ENCODE measurements around the gene MYO1D.

Gene MYO1D

GRCh38 chr17:32769846-32770245 is 107.1 kb downstream of the MYO1D start:
- DNase-seq (ENCODE audit: low read depth in 2 of 2), result peak in 1 of 2 donors; percentile 28
- H3K4me3 ChIP-seq (replicated peaks in 1 of 2; ENCODE audit: low read depth in 2 of 2, low read length in 2 of 2), result no peak overlapping the region
- no peak for TF ChIP-seq CTCF (IDR thresholded peaks at IDR 0.05; ENCODE audit: low read depth, low read length)

GRCh38 chr17:32763855-32764439 is 113.0 kb downstream of the MYO1D start:
- no peak overlapping the region for H3K4me3 ChIP-seq (replicated peaks in 1 of 2; ENCODE audit: low read depth in 2 of 2, low read length in 2 of 2)
- DNase-seq (ENCODE audit: low read depth in 2 of 2), result no peak
- no peak for TF ChIP-seq CTCF (IDR thresholded peaks at IDR 0.05; ENCODE audit: low read depth, low read length)

- no peak for TF ChIP-seq CTCF (IDR thresholded peaks at IDR 0.05; ENCODE audit: low read depth, low read length)
- no peak overlapping the region for H3K4me3 ChIP-seq (replicated peaks in 1 of 2; ENCODE audit: low read depth in 2 of 2, low read length in 2 of 2)
- no peak for DNase-seq (ENCODE audit: low read depth in 2 of 2)
These were observed 117.4 kb downstream of the MYO1D start for GRCh38 chr17:32759476-32759875.

- H3K4me3 ChIP-seq (replicated peaks in 1 of 2; ENCODE audit: low read depth in 2 of 2, low read length in 2 of 2), result no peak overlapping the region
- DNase-seq (ENCODE audit: low read depth in 2 of 2), result no peak
- no peak for TF ChIP-seq CTCF (IDR thresholded peaks at IDR 0.05; ENCODE audit: low read depth, low read length)
These were observed 119.0 kb downstream of the MYO1D start for GRCh38 chr17:32757963-32758362.

- no peak for TF ChIP-seq CTCF (IDR thresholded peaks at IDR 0.05; ENCODE audit: low read depth, low read length)
- DNase-seq (ENCODE audit: low read depth in 2 of 2), result no peak
These were observed 120.2 kb downstream of the MYO1D start for GRCh38 chr17:32756696-32757095.

GRCh38 chr17:32755045-32755805 is 121.7 kb downstream of the MYO1D start:
- TF ChIP-seq CTCF (IDR thresholded peaks at IDR 0.05; ENCODE audit: low read depth, low read length), result peak; percentile 31
- DNase-seq (ENCODE audit: low read depth in 2 of 2), result peak; percentile 81 to 85

More at GRCh38 chr17:32756696-32757095, 120.2 kb downstream of the MYO1D start:
- H3K4me3 ChIP-seq (replicated peaks in 1 of 2; ENCODE audit: low read depth in 2 of 2, low read length in 2 of 2), result no peak overlapping the region

More at GRCh38 chr17:32755045-32755805, 121.7 kb downstream of the MYO1D start:
- H3K4me3 ChIP-seq (replicated peaks in 1 of 2; ENCODE audit: low read depth in 2 of 2, low read length in 2 of 2), result no peak overlapping the region
